HG03354 (cell line): ENCODE data around the gene PTGER1.
A peak's percentile ranks its signal among the peaks of the same experiment; 100 is the strongest.

Source experiments
- ATAC-seq: cut with Tn5 transposase; IDR thresholded peaks from one replicate; pipeline ENCODE4 v1.9.1; 2021; ENCODE audit warnings: mild to moderate bottlenecking; ENCODE audit not compliant: unreplicated experiment, poor library complexity, severe bottlenecking

PTGER1 gene

GRCh38 chr19:14450168-14450874 is 24.8 kb downstream of the PTGER1 start:
- ATAC-seq: no peak

- ATAC-seq: no peak
Measured at GRCh38 chr19:14449321-14449720, 25.8 kb downstream of the PTGER1 start.

GRCh38 chr19:14446336-14447036 is 28.7 kb downstream of the PTGER1 start:
- ATAC-seq: no peak

- ATAC-seq: no peak
Measured at GRCh38 chr19:14443632-14444216, 31.4 kb downstream of the PTGER1 start.

- no peak for ATAC-seq
Measured at GRCh38 chr19:14442891-14443631, 32.1 kb downstream of the PTGER1 start.

GRCh38 chr19:14441041-14441938 is 33.9 kb downstream of the PTGER1 start:
- no peak for ATAC-seq

- peak; percentile 89 for ATAC-seq
Measured at GRCh38 chr19:14440049-14440448, 35.1 kb downstream of the PTGER1 start.

GRCh38 chr19:14439014-14439413 is 36.1 kb downstream of the PTGER1 start:
- no peak for ATAC-seq

- no peak for ATAC-seq
Measured at GRCh38 chr19:14437578-14438140, 37.5 kb downstream of the PTGER1 start.

GRCh38 chr19:14435320-14436050 is 39.7 kb downstream of the PTGER1 start:
- no peak for ATAC-seq

- no peak for ATAC-seq
Measured at GRCh38 chr19:14434543-14435319, 40.4 kb downstream of the PTGER1 start.

GRCh38 chr19:14433554-14434501 is 41.3 kb downstream of the PTGER1 start:
- peak; percentile 39 for ATAC-seq

- peak; percentile 48 for ATAC-seq
Measured at GRCh38 chr19:14432791-14433553, 42.2 kb downstream of the PTGER1 start, which contains the start of gene PKN1. Gene PKN1 (plus strand): TSS chr19:14433306. CDS start chr19:14433522, 216 bp downstream.

GRCh38 chr19:14430712-14431111 is 44.4 kb downstream of the PTGER1 start:
- ATAC-seq: no peak

GRCh38 chr19:14428882-14429416 is 46.2 kb downstream of the PTGER1 start:
- ATAC-seq: no peak

GRCh38 chr19:14427461-14427860 is 47.7 kb downstream of the PTGER1 start:
- no peak for ATAC-seq
